Mucosa of gallbladder (tissue), 1 donor: ENCODE results near the gene MSRB1. TPM values are rescaled to one million over a fixed set of nuclear protein-coding genes. Genes with fewer than 3 reads are reported as not detected.
"Not testable (repeated sequence)": the region's sequence is repeated elsewhere in the genome, so short reads cannot be mapped to it uniquely, and the experiment has no call there.

Experiments
- DNase-seq: peaks from one replicate; pipeline ENCODE4 v3.0.0-alpha.2; 2020; ENCODE audit warnings: low spot score
- total RNA-seq: library from RNA; stranded (reverse); gene quantifications from one replicate; pipeline ENCODE4 v1.2.1, GENCODE V29; 2021
- donor health status: DM: no; HTN: no; CAD: no.

MSRB1 gene
- total RNA-seq, 1 donor from 2014 or later, result 41.2 TPM

DNA sequence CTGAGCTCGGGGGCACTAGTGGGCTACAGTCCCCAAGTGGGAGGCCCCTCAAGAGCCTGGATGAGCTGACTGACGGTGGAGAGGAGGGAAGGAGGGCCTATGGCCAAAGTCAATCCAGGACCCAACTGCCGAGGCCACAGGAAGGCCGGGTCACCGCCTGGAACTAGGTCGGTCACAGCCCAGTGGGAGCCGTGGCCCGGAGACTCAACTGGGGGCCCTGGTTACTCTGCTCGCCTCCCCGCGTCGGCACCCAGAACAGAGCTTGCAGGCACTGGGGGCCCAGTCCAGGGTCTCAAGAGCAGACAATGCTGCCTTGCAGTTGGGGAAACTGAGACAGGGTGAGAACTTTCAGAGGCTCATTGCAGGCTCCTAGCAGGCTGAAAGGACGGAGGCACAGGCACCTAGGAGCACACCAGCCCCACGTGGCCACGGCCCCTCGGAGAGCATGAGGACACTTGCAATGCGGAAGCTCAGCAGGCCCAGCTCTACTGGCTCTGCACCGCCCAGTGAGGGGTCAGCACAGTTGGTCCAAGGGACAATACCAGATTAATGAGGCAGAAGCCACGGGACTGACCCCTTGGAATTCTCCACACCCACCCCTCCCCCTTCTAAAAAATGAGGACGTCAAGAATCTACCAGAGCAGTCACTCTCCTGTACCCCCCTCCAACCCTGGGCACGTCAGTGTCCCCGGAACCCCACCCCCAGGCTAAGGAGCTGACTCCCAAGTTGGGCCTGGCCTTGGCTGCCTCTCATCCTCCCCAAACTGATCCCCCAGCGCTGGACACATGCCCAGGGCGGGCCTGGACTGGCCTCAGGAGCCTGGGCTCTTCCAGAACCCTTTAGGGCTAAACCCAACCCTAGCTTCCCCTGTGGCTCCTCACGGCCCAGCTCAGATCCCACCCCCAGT lies 27.0 kb downstream of the MSRB1 start:
- DNase-seq, result no peak

DNA sequence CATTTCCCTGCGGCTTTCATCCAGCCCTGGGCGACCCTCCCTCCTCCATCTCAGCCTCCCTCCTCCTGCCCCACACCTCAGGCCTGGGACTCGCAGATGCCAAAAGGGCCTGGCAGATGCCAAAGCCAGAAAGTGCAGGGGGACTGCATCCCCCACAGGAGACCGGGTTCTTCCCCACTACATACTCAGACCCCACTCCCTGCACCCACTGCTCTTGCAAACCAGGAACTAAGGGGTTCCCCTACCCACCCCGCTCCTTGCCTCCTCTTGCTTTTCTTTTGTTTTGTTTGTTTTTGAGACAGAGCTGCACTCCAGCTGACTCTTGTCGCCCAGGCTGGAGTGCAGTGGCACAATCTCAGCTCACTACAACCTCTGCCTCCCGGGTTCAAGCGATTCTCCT lies 28.0 kb downstream of the MSRB1 start:
- DNase-seq, result no peak

DNA sequence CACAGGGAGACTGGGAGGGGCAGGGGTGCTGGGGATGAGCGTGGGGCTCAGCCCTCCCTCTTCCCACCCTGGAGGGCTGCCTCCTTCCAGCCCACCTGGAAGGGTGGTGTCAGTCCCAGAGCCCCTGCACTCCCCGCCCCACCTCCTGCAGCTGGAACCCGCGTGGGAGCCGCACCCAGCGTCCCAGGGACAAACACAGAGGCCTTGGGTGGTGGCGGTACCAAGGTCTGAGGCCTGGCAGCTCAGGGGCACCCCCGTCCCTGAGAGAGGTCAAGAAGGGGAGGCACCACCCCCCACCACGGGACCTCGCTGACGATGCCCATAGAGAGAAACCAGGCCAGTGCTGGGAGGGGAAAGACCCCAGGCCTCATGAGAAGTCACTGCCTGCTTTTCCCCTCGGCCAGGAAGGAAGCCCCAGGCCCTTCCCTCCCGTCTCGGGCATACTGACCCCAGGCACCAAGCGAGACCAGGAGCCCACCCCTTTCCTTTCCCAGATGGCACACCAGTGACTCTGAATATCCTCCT lies 28.9 kb downstream of the MSRB1 start:
- DNase-seq, result no peak

- peak; percentile 78 for DNase-seq
These were observed 29.5 kb downstream of the MSRB1 start for GRCh38 chr16:1913327-1914083.

- no peak for DNase-seq
These were observed 30.8 kb downstream of the MSRB1 start for GRCh38 chr16:1912215-1912543.

DNA sequence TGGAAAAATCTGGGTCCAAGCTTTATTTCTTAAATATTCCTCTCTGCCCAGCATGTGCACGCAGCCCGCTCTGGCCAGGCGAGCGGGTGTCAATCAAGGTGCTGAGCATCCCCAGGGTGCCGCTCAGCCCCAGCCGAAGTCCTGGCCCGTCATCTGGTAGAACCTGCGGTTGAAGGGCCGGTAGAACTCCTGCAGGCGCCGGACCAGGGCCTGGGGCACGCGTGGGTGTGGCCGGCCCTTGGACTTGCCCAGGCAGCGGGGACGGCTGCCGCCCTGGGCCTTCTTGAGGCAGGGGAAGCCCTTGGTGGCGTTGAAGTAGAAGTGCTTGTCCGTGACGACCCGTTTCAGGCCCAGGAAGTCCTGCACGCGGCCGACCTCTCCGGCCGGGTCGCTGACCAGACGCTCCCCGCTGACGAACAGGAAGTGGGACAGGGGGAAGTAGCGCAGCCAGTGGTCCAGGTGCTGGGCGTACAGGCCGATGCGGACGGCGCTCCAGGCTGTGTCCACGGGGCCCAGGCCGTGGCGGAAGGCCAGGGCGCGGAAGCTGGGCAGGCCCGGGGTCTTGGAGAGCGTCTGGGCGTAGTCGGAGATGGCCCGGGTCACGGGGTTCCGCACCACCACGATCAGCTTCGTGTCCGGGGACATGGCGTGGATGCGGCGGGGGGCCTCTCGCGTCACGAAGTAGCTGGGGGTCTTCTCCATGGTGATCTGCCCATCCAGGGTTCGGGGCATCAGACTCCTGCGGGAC lies 31.4 kb downstream of the MSRB1 start:
- no peak for DNase-seq

GRCh38 chr16:1909561-1910231 lies 33.3 kb downstream of the MSRB1 start:
- DNase-seq, result no peak

DNA sequence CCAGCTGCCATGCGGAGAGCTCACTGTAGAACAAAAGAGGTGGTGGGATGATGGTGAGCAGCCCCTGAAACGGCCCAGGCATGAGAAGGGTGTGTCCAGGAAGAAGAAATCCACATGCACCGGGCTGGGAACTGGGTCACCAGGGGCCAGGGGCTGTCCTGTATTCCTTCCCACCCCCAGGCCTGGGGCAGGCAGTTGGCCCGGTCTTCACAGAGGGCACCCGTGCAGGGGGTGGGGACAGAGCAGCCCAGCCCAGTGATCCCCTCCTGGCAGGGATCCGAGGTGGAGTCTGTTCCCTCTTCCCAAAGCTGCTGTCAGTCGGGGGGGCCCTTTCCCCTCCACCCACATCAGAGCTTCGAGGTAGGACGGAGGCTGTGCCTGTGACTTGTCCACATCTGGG lies 34.0 kb downstream of the MSRB1 start:
- DNase-seq, result no peak

DNA sequence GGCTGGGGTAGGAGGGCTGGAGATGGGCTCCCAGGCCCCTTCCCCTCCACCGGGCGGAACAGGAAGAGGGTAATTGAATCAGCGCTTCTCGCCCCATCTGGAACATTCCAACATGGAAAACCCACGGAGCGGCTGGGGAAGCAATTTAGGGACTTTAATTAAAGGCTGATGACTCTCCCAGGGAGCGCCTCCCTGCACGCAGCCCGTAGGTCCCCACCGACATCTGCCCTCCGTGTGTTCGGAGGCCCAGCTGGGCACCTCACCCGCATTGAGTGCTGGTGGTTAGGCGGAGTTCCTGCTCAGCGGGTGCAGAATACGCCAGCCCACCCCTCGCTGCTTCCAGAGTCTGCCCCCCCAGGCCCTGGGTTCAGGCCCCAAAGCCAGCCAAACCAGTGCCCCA lies 34.8 kb downstream of the MSRB1 start:
- no peak for DNase-seq

GRCh38 chr16:1907226-1907860 lies 35.7 kb downstream of the MSRB1 start:
- no peak for DNase-seq

GRCh38 chr16:1906846-1907165 lies 36.2 kb downstream of the MSRB1 start:
- no peak for DNase-seq

GRCh38 chr16:1906055-1906845 lies 36.7 kb downstream of the MSRB1 start:
- no peak for DNase-seq

DNA sequence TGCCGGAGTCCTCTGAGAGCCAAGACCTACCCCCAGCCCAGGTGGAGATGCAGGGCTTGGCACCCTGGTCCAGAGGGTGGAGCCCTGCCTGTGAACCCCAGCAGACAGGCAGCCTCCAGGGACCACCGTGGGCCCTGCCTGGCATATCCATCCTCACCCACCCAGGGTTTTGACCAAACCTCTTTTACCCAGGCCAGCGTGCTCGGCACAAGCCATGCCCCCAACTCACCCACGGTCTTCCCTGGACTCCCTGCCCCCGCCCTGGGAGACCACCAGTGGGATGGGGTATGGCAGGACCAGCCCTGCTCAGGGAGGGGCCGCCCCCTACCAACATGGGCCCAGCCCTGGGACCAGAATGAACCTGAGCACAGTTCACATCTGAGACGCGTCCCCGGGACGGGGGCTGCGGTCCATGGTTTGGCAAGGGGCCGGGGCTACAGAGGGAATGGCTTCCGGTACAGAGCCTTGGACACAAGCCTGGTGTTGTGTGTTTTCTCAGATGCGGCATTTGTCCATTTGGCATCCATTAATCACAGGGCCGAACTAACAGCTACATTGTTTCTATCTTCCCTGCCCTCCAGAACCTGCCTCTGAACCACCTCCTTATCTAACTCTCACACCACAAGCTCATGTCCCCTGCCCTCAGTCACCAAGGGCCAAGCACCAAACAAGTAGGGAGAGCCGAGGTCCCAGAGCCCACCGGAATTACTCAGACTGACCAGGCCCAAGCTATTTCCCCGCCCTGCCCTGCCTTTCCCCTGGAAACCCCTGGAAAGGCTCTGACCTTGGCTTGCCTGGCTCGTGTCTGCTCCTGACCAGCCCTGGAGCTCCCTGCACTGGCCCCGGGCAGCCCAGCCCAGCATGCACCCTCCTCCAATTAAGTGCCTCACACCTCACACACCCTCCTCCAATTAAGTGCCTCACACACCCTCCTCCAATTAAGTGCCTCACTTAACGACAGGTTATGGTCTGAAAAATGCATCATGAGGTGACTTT lies 38.9 kb downstream of the MSRB1 start:
- no peak for DNase-seq

DNA sequence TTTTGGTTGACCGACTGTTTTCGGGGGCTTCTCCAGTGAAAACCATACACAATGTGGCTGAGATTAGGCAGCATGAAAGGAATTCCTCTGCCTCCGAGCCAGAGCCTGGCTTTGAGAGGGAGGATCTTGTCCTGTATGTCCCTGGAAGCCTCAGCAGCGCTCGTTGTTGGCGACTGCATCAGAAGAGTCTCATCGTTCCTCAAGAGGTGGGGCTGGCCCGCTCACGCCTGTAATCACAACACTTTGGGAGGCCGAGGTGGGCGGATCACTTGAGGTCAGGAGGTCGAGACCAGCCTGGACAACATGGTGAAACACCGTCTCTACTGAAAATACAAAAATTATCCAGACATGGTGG lies 39.8 kb downstream of the MSRB1 start:
- no peak for DNase-seq

DNA sequence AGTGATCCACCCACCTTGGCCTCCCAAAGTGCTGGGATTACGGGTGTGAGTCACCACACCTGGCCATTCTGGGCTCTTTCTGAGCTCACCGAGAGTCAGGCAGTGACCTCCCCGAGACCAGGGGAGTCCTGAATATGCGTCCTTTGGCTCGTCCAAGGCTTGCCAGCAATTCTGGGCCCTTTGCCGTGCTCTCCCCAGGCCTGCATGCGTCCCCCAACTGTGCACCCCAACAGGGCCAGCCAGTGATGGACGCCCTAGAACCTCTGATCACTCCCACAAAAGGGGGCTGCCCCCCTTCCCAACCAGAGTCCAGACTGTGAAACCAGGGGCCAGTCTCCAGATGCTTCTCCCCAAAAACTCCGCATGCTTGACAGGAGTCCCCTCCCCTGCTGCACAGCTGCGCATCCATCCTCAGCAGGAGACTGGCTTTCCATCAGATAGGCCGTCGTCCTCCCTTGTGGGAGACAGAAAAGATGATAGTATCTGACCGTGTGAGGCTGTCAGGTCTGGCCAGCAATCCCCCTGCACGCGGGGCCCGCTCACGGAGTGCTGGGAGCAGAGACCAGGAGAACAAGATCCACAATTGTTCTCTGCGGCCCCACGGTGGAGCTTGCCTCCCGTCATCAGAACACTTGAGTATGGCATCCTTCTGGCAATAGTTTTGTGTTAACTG lies 40.3 kb downstream of the MSRB1 start:
- DNase-seq, result no peak

GRCh38 chr16:1900452-1900774 lies 42.6 kb downstream of the MSRB1 start:
- no peak for DNase-seq

DNA sequence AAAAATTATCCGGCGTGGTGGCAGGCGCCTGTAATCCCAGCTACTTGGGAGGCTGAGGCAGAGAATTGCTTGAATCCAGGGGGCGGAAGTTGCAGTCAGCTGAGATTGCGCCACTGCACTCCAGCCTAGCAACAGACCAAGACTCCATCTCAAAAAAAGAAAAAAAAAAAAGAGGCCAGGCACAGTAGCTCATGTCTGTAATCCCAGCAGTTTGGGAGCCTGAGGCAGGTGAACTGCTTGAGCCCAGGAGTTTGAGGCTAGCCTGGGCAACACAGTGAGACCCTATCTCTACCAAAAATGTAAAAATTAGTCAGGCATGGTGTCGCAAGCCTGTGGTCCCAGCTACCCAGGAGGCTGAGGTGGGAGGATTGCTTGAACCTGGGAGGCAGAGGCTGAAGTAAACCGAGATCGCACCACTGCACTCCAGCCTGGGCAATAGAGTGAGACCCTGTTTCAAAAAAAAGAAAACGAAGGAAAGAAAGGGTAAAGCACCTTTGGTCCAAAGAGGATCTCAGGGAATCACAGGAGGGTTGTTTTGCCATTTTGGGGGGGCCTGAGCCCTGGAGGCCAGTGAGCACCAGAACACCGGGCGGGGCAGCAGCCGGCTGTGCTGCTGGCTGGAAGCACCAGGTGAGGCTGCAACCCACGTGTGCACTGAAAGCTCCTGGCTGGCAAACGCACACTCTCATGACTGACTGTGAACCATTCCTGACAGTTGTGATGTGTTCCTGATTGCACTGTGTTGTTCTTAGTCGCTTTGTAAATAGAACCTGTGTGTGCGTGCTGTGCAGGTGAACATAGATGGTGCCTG lies 43.2 kb downstream of the MSRB1 start:
- peak; percentile 34 for DNase-seq

GRCh38 chr16:1897692-1898091 lies 45.3 kb downstream of the MSRB1 start:
- not testable (repeated sequence) for DNase-seq
